ENCODE measurements around the gene ATG7. TPM values are rescaled to one million over a fixed set of nuclear protein-coding genes. Genes with fewer than 3 reads are reported as not detected.

ATG7 gene
- total RNA-seq, 1 donor from 2014 or later = 48.5 TPM

GRCh38 chr3:11538581-11538980 lies 266.4 kb downstream of the ATG7 start:
- no peak for TF ChIP-seq CTCF (IDR thresholded peaks at IDR 0.05)

GRCh38 chr3:11539218-11539617 lies 267.0 kb downstream of the ATG7 start:
- H3K9me3 ChIP-seq = no peaks in the 10 kb centered on the region
- TF ChIP-seq CTCF (IDR thresholded peaks at IDR 0.05) = no peak
- H3K27me3 ChIP-seq = no peaks in the 10 kb centered on the region
- H3K4me1 ChIP-seq = peaks cover 3 to 25% of the 10 kb centered on the region in 2 donors
- no peak for DNase-seq (ENCODE audit: low spot score in 2 of 2)
- no peak overlapping the region for H3K27ac ChIP-seq
- no peaks in the 10 kb centered on the region for H3K36me3 ChIP-seq
- no peak overlapping the region for H3K4me3 ChIP-seq
- intact Hi-C loops (cut with DNase I) = no loop called here

More at GRCh38 chr3:11538581-11538980, 266.4 kb downstream of the ATG7 start:
- H3K4me3 ChIP-seq = no peak overlapping the region
- no peaks in the 10 kb centered on the region for H3K9me3 ChIP-seq
- no peaks in the 10 kb centered on the region for H3K36me3 ChIP-seq
- peaks cover 4 to 27% of the 10 kb centered on the region in 2 donors for H3K4me1 ChIP-seq
- intact Hi-C loops (cut with DNase I) = no loop called here
- no peak for DNase-seq (ENCODE audit: low spot score in 2 of 2)
- H3K27me3 ChIP-seq = no peaks in the 10 kb centered on the region
- no peak overlapping the region for H3K27ac ChIP-seq

- no peak for DNase-seq (ENCODE audit: low spot score in 2 of 2)
- intact Hi-C loops (cut with DNase I) = no loop called here
- Histone ChIP-seq H3K9me3 (no peaks in the 10 kb centered on the region), H3K4me1 (peaks cover 0 to 25% of the 10 kb centered on the region in 2 donors), H3K27me3 (no peaks in the 10 kb centered on the region), H3K27ac (no peak overlapping the region), H3K36me3 (no peaks in the 10 kb centered on the region), H3K4me3 (no peak overlapping the region)
- TF ChIP-seq CTCF (IDR thresholded peaks at IDR 0.05) = no peak
Observed at GRCh38 chr3:11539677-11540076, 267.5 kb downstream of the ATG7 start.

GRCh38 chr3:11541321-11542303 lies 269.4 kb downstream of the ATG7 start:
- TF ChIP-seq CTCF (IDR thresholded peaks at IDR 0.05) = no peak
- no peaks in the 10 kb centered on the region for H3K27me3 ChIP-seq
- DNase-seq (ENCODE audit: low spot score in 2 of 2) = no peak
- no peaks in the 10 kb centered on the region for H3K9me3 ChIP-seq
- H3K4me3 ChIP-seq = no peak overlapping the region
- intact Hi-C loops (cut with DNase I) = no loop called here
- no peaks in the 10 kb centered on the region for H3K36me3 ChIP-seq
- peak overlapping the region; percentile 70 to 73 for H3K27ac ChIP-seq
- H3K4me1 ChIP-seq = peaks cover 0 to 32% of the 10 kb centered on the region in 2 donors

- no peak for DNase-seq (ENCODE audit: low spot score in 2 of 2)
- Histone ChIP-seq H3K4me3 (no peak overlapping the region), H3K4me1 (peaks cover 0 to 32% of the 10 kb centered on the region in 2 donors), H3K9me3 (no peaks in the 10 kb centered on the region), H3K36me3 (no peaks in the 10 kb centered on the region), H3K27ac (peak overlapping the region; percentile 70 to 73), H3K27me3 (no peaks in the 10 kb centered on the region)
- TF ChIP-seq CTCF (IDR thresholded peaks at IDR 0.05) = no peak
- intact Hi-C loops (cut with DNase I) = no loop called here
Observed at GRCh38 chr3:11542551-11542950, 270.4 kb downstream of the ATG7 start.

All from ascending aorta (tissue), 2 donors.